Esophagus muscularis mucosa (tissue), 4 donors: ENCODE data around the gene ORC6.

Experiments used
- CTCF ChIP-seq, 3 experiments: fragments of 200-600 bp in 2 of 3; fragments of 450-650 bp in 1 of 3; sonication (generic) in 2 of 3; IDR thresholded peaks; one replicate each; pipeline ENCODE4 v1.5.1; 2017 to 2019; ENCODE audit warnings: antibody characterized with exemption in 3 of 3, mild to moderate bottlenecking in 2 of 3, moderate library complexity in 1 of 3
- EP300 ChIP-seq: sonication (generic); formaldehyde crosslinking; IDR thresholded peaks from one replicate; pipeline ENCODE4 v1.6.1; 2017; ENCODE audit warnings: antibody characterized with exemption
- POLR2AphosphoS5 ChIP-seq, 2 donors: sonication (generic); formaldehyde crosslinking; IDR thresholded peaks; one replicate each; pipeline ENCODE4 v1.6.1; 2017; ENCODE audit warnings: antibody characterized with exemption in 2 of 2

GRCh38 chr16:46701615-46702014 is 12.2 kb downstream of the ORC6 start:
- TF ChIP-seq POLR2AphosphoS5 (IDR thresholded peaks at IDR 0.05), result no peak
- TF ChIP-seq CTCF (IDR thresholded peaks at IDR 0.05), result no peak
- no peak for TF ChIP-seq EP300
